Measurements from ENCODE around the gene CDKN2AIPNL.
"Not testable (repeated sequence)": the region's sequence is repeated elsewhere in the genome, so short reads cannot be mapped to it uniquely, and the experiment has no call there.

Gene CDKN2AIPNL

DNA sequence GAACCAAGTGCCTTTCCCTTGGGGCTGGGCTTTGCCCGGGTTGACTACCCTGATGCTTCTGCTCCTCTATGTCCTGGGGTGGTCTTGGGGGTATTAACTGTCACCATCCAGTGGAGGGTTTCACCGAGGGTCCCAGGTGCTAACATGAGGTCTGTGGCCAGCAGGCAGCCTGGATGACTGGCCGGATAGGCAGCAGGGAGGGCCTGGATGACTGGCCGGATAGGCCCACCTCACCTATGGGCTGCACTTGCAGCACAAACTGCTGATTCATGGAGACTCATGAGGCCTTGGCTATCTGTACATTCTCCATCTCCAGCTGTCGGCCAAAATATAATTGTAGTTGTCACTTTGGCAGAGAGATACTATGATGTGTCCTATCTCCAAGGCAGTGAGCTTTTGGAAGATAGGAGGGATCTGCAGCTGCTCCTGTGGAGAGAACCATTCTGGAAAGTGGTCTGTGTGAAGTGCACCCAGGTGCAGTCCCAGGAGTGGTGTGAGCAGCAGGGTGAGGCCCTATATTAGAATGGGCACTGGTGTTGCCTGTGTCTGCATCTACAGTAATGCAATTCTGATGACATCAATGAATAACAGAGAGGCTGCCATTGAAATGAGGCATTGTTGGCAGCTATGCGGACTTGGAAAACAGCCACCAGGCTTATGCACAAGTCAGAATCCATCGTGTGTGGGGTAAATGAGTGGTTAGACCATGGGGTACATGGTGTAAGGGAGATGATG lies 26.3 kb upstream of the CDKN2AIPNL start:
- DNase-seq (ENCODE audit: low read depth), result no peak

DNA sequence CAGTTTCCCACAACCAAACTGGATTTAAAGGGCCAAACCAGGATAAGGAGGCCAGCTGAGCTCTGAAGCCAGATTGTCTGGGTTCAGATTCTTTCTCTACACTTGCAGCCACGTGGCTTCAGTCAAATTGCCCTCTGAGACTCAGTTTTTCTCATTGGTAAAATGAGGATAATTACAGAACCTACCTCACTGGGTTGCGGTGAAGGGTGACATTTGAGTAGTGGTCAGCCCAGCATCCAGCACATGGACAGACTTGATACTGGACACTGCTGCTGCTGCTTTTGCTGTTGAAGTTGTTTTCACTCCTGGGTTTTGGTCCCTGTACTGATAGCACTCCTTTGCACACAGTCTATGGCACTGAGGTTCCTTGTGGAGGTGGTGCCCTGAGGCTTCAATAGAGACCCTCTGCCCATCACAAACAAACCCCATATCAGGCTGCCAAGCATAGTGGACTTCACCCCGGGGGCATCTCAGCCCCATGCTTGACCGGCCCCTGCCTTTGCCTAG lies 25.7 kb upstream of the CDKN2AIPNL start:
- no peak for DNase-seq (ENCODE audit: low read depth)

GRCh38 chr5:134436523-134437339 lies 25.1 kb upstream of the CDKN2AIPNL start:
- DNase-seq (ENCODE audit: low read depth), result peak; percentile 71

GRCh38 chr5:134435560-134435959 lies 23.9 kb upstream of the CDKN2AIPNL start:
- DNase-seq (ENCODE audit: low read depth), result no peak

DNA sequence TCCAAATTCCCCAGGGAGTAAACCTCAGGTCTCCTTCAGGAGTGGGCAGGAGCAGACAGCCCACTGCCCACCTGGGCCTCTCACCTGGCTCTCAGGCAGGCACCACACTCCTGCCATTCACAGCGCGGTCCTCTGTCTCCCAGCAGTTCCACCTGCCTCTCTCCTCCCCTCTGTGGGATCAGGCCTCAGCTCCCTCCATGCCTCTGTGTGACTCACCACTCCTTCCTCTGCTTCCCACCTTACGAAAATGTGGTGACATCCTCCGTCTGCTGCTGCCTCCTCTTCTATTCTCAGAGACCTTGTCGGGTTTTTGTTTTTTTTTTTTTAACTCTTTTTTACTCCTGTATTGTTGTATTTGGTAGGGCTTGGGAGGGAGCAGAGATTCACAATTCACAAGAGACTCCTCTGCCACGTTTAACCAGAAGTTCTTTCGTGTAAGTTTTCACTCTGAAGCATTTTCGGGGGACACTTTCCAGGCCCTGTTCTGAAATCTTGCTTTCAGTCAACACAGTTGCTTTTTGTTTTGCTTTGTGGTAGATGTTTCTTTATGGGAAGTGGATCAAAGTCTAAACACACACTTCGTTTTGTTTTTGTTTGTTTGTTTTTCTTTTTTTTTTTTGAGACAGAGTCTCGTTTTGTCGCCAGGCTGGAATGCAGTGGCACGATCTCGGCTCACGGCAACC lies 21.1 kb upstream of the CDKN2AIPNL start:
- no peak for DNase-seq (ENCODE audit: low read depth)

DNA sequence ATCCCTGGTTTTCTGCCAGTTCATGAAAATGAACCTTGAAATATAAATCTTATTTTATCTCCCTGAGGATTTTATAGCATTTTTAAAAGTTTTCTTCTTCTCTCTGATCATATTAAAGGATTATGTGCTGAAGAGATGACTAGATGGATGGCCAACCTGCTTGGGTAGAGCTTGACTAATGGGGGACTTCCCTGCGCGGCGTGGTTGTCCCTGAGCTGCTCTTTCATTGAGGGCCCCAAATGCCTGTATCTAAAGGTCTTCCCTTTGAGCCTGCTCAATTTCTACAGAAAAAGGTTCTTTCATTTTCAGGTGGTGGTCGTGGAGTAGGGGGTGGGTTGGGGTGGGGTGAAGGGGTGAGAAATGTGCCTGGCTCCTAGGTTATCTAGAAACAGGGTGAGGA lies 20.5 kb upstream of the CDKN2AIPNL start:
- no peak for DNase-seq (ENCODE audit: low read depth)

GRCh38 chr5:134430001-134430569 lies 18.4 kb upstream of the CDKN2AIPNL start:
- no peak for DNase-seq (ENCODE audit: low read depth)

DNA sequence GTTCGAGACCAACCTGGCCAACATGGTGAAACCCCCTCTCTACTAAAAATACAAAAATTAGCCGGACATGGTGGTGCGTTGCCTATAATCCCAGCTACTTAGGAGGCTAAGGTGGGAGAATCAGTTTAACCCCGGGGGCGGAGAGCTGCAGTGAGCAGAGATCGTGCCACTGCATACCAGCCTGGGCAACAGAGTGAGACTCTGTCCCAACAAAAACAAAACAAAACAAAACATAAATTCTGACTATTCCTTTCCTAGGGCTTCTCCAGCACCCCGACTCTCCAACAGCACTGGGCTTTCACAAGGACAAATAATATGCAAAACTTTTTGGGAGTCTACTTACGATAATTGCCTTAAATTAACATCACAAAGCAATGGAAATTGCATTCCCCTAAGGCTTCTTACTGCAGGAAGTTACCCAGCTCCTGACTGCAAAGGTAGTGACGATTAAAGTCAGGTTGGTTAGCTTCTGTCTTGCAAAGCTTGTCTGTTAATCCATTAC lies 15.9 kb upstream of the CDKN2AIPNL start:
- DNase-seq (ENCODE audit: low read depth), result no peak

DNA sequence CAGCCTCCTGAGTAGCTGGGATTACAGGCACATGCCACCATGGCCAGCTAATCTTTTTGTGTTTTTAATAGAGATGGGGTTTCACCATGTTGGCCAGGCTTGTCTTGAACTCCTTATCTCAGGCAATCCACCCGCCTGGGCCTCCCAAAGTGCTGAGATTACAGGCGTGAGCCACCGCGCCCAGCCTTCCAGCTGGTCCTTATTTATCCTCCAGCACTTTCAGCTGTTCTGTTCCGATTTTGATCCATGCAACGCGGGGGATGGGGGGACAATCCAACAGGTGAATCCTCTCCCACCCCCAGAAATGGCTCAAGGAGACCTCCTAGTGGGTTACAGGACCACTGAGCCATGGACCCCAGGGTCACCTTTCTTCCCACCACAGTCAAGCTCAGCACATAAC lies 14.7 kb upstream of the CDKN2AIPNL start:
- DNase-seq (ENCODE audit: low read depth), result no peak

- no peak for DNase-seq (ENCODE audit: low read depth)
These were observed 11.7 kb upstream of the CDKN2AIPNL start for GRCh38 chr5:134423376-134423775.

DNA sequence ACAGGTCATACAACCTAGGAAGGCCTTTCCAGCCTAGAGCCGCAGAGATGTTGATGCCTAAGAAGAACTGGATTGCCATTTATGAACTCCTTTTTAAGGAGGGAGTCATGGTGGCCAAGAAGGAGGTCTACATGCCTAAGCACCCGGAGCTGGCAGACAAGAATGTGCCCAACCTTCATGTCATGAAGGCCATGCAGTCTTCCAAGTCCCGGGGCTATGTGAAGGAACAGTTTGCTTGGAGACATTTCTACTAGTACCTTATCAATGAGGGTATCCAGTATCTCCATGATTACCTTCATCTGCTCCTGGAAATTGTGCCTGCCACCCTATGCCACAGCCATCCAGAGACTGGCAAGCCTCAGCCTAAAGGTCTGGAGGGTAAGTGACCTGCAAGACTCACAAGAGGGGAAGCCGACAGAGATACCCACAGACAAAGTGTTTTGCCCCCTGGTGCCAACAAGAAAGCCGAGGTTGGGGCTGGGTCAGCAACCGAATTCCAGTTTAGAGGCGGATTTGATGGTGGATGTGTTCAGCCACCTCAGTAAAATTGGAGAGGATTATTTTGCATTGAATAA lies 11.2 kb upstream of the CDKN2AIPNL start:
- DNase-seq (ENCODE audit: low read depth), result no peak

- not testable (repeated sequence) for DNase-seq (ENCODE audit: low read depth)
These were observed 9.4 kb upstream of the CDKN2AIPNL start for GRCh38 chr5:134421038-134421437.

DNA sequence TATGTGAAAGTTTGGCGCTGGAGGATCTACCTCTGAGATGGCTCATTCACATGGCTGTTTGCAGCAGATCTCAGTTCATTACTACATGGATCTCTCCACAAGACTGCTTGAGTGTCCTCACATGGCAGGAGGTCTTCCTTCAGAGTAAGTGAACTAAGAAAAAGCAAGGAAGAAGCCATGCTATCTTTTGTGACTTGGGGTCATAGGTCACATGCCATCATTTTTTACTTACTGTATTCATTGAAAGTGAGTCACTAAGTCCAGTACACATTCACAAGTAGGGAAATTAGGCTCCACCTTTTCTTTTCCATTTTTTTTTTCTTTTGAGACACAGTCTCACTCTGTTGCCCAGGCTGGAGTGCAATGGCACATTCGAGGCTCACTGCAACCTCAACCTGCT lies 8.7 kb upstream of the CDKN2AIPNL start:
- no peak for DNase-seq (ENCODE audit: low read depth)

DNA sequence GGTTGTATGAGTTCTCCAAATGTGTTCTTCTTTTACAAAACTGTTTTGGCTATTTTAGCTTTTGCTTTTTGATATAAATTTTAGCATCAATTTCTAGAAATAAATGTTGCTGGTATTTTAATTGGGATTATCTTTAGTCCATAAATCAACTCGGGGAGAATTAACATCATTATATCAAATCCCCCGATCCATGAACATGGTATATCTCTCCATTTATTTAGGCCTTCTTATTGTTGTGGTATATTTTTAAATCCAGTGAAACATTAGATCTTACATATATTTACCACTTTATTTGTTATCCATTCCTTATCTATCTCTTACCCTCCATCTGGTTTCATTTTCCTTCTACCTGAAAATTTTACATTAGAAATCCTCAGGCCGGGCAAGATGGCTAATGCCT lies 7.3 kb upstream of the CDKN2AIPNL start:
- no peak for DNase-seq (ENCODE audit: low read depth)

DNA sequence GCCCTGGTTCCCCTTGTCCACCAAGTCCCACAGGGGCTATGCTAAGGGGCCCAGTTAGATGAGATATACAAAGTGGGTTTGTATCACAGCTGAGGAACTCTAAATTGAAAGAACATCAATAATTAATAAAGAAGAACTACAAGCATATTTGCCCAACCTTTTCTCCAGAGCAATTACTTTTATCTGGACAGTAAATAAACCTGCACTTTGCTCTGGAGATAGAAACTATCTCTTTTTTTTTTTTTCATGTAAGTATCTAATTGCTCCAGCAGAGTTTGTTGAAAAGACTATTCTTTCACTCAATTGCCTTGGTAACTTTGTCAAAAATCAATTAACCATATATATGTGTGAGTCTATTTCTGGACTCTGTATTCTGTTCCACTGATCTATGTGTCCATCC lies 6.0 kb upstream of the CDKN2AIPNL start:
- no peak for DNase-seq (ENCODE audit: low read depth)

DNA sequence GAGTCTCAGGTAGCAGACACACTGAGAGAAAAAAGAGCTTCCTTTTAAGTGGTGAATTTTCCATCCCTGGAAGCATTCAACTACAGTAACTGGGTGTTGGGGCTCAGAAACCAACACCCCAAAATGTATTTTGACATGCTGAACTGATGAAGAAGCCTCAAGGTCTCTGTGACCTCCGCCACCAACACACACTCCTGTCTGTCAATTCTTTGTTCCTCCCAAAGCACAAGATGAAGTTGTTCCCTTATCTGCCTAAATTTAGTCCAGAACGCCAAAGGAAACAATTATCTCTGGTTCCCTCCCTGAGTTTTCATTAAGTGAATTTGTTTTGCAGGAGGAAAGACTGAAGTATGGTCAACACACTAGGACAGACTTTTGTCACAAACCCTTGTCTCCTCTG lies 1.4 kb upstream of the CDKN2AIPNL start:
- no peak for DNase-seq (ENCODE audit: low read depth)

GRCh38 chr5:134411228-134411545 lies 494 bp downstream of the CDKN2AIPNL start:
- no peak for DNase-seq (ENCODE audit: low read depth)

- DNase-seq (ENCODE audit: low read depth), result no peak
These were observed 859 bp downstream of the CDKN2AIPNL start for GRCh38 chr5:134410822-134411221.

- DNase-seq (ENCODE audit: low read depth), result no peak
These were observed 2.4 kb downstream of the CDKN2AIPNL start for GRCh38 chr5:134409321-134409720.

- no peak for DNase-seq (ENCODE audit: low read depth)
These were observed 5.3 kb downstream of the CDKN2AIPNL start for GRCh38 chr5:134406390-134406789.

DNA sequence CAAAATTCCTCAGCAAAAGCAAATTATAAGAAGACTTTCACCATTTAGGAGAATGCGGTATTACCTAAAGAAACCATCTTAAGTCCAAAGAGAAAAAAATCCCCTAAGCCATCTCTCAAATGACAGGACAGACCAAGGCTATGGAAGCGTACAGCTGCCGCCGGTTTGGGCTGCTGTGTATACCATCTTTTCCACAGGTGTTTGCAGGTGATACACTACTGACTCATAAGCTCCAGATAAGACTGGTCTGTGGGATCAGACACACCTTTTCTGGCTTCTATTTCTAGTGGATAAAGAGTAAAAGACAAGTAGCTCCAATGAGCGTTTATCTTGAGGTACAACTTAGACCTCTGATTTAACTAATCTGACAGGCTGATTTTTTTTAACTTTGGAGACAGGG lies 7.7 kb downstream of the CDKN2AIPNL start:
- no peak for DNase-seq (ENCODE audit: low read depth)

DNA sequence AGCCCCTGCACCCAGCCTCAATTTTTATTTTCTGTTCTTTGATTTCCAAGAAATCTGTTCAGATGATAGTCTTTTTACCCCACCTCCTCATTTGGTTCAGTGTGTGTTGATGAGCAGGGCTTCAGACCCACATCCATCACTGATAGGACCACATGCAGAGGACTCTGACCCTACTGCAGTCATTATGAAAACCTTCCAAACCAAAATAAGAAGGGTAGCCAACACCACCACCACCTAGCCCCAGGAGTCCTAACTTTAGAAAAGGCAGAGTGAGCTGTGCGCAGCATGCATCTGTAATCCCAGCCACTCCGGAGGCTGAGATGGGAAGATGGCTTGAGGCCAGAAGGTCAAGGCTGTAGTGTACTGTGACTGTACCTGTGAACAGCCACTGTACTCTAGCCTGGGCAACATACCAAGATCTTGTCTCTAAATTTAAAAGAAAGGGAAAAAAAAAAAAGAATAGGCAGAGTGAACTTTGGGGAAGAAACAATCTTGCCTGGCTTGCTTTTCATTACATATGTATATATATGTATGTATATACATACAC lies 13.0 kb downstream of the CDKN2AIPNL start:
- no peak for DNase-seq (ENCODE audit: low read depth)
